T-cell (primary cell): ENCODE measurements around the gene KRTAP10-2. TPM values are rescaled to one million over a fixed set of nuclear protein-coding genes. Genes with fewer than 3 reads are reported as not detected.

ENCODE experiments used
- ATAC-seq, 4 experiments: fragments of 200-7000 bp in 3 of 4; fragments of 150-1000 bp in 1 of 4; cut with Tn5 transposase; replicated peaks in 1 of 4; 1 replicate in 3 of 4; 2 replicates in 1 of 4; pipeline ENCODE4 v1.10.0; 2021; ENCODE audit warnings: moderate library complexity in 3 of 4, mild to moderate bottlenecking in 2 of 4, moderate number of reproducible peaks in 1 of 4
- CTCF ChIA-PET, 2 donors: fragments of 300-600 bp; sonication (Branson Sonifier 250); formaldehyde crosslinking; loops; one replicate each; lab custom pipeline; 2022; ENCODE audit warnings: antibody characterized with exemption in 2 of 2; lab: Charles Lee
- POLR2A ChIA-PET, 2 donors: fragments of 300-600 bp; sonication (Branson Sonifier 250); formaldehyde crosslinking; loops; one replicate each; lab custom pipeline; 2022; ENCODE audit warnings: antibody characterized with exemption in 2 of 2; lab: Charles Lee
- DNase-seq, 35 experiments: peaks; one replicate each; pipeline versions ENCODE4 v3.0.0 to v3.0.0-alpha.2; 2013 to 2023
- H3K27ac ChIP-seq: one replicate; pipeline ENCODE4 v1.5.1; 2013; ENCODE audit warnings: low read length
- H3K27me3 ChIP-seq, 2 experiments: replicated peaks in 1 of 2; 1 replicate in 1 of 2; 2 replicates in 1 of 2; pipeline versions ENCODE4 v1.6.1 to v1.7.0; 2013; ENCODE audit warnings: low read length in 1 of 2, mixed read lengths in 1 of 2; ENCODE audit not compliant: control insufficient read depth in 2 of 2, insufficient read depth in 2 of 2; ENCODE audit errors: extremely low read depth in 1 of 2
- H3K36me3 ChIP-seq, 2 donors: 1 replicate in 1 of 2; 2 replicates in 1 of 2; pipeline versions ENCODE4 v1.6.1 to v1.7.0; 2013; ENCODE audit warnings: low read length in 1 of 2; ENCODE audit not compliant: control insufficient read depth in 2 of 2, insufficient read depth in 1 of 2; ENCODE audit errors: extremely low read depth in 1 of 2
- H3K4me1 ChIP-seq, 2 experiments: 1 replicate in 1 of 2; 2 replicates in 1 of 2; pipeline versions ENCODE4 v1.6.1 to v1.7.0; 2013; ENCODE audit warnings: low read length in 2 of 2, mixed read lengths in 1 of 2; ENCODE audit not compliant: insufficient read depth in 2 of 2, control insufficient read depth in 1 of 2; ENCODE audit errors: extremely low read depth in 1 of 2
- H3K4me3 ChIP-seq, 2 donors: 1 replicate in 1 of 2; 2 replicates in 1 of 2; pipeline versions ENCODE4 v1.5.1 to v1.7.0; 2013; ENCODE audit warnings: mild to moderate bottlenecking in 2 of 2, low read length in 1 of 2, moderate library complexity in 1 of 2; ENCODE audit not compliant: control insufficient read depth in 1 of 2; ENCODE audit errors: extremely low read depth in 1 of 2
- H3K9me3 ChIP-seq: 2 replicates; pipeline ENCODE4 v1.7.0; 2013
- H3K27ac Mint-ChIP-seq, 2 donors: one replicate each; pipeline ENCODE4 v1.8.0; 2020 to 2021; ENCODE audit warnings: mild to moderate bottlenecking in 2 of 2, mixed read lengths in 2 of 2
- H3K27me3 Mint-ChIP-seq, 2 donors: one replicate each; pipeline ENCODE4 v1.8.0; 2021 to 2022; ENCODE audit warnings: mixed read lengths in 2 of 2
- H3K36me3 Mint-ChIP-seq: one replicate; pipeline ENCODE4 v1.8.0; 2021; ENCODE audit warnings: mixed read lengths
- H3K4me1 Mint-ChIP-seq, 3 donors: one replicate each; pipeline ENCODE4 v1.8.0; 2020 to 2022; ENCODE audit warnings: mixed read lengths in 3 of 3, mild to moderate bottlenecking in 1 of 3
- H3K4me3 Mint-ChIP-seq, 3 donors: one replicate each; pipeline ENCODE4 v1.8.0; 2020 to 2022; ENCODE audit warnings: mild to moderate bottlenecking in 3 of 3, mixed read lengths in 3 of 3, moderate library complexity in 3 of 3
- H3K9me3 Mint-ChIP-seq, 3 donors: one replicate each; pipeline ENCODE4 v1.8.0; 2020 to 2022; ENCODE audit warnings: mixed read lengths in 3 of 3
- WGBS: methylation state at CpG from one replicate; pipeline ENCODE4 v1.1.5; 2013; ENCODE audit warnings: missing lambda C conversion rate; ENCODE audit not compliant: insufficient coverage; 5-methylcytosine and 5-hydroxymethylcytosine counted together
- total RNA-seq, 35 experiments: library from RNA in 6 of 35; stranded (reverse) in 6 of 35; fragments of 120-200 nt in 1 of 35; gene quantifications; one replicate each; pipeline versions ENCODE4 v1.2.1 to v1.2.4 and lab custom pipeline; 2013 to 2026

KRTAP10-2 gene
- total RNA-seq, 5 donors from 2014 or later (not counting 1 experiment from before 2014, with no cell fraction given): not detected

GRCh38 chr21:44524414-44525371 lies 26.6 kb downstream of the KRTAP10-2 start:
- CTCF ChIA-PET: no interaction called here
- H3K27me3 ChIP-seq: peaks cover 0 to 21% of the 10 kb centered on the region in 2 experiments
- no peaks in the 10 kb centered on the region for H3K27me3 Mint-ChIP-seq
- no peak for DNase-seq
- no peaks in the 10 kb centered on the region for H3K4me1 ChIP-seq
- H3K36me3 ChIP-seq: no peaks in the 10 kb centered on the region
- ATAC-seq: no peak
- POLR2A ChIA-PET: no interaction called here
- no peaks in the 10 kb centered on the region for H3K9me3 Mint-ChIP-seq
- H3K27ac Mint-ChIP-seq: no peak overlapping the region
- H3K9me3 ChIP-seq: no peaks in the 10 kb centered on the region
- H3K27ac ChIP-seq: no peak overlapping the region
- H3K4me3 Mint-ChIP-seq: no peak overlapping the region
- no peaks in the 10 kb centered on the region for H3K4me1 Mint-ChIP-seq
- 56% methylated on average over 2 of the region's 2 CpGs for WGBS
- no peaks in the 10 kb centered on the region for H3K36me3 Mint-ChIP-seq
- no peak overlapping the region for H3K4me3 ChIP-seq

- peaks cover 0 to 26% of the 10 kb centered on the region in 2 experiments for H3K27me3 ChIP-seq
- no peaks in the 10 kb centered on the region for H3K36me3 ChIP-seq
- ATAC-seq (no peak), DNase-seq (no peak)
- Mint-ChIP-seq H3K27ac (no peak overlapping the region), H3K4me3 (no peak overlapping the region), H3K4me1 (no peaks in the 10 kb centered on the region), H3K27me3 (no peaks in the 10 kb centered on the region), H3K9me3 (no peaks in the 10 kb centered on the region), H3K36me3 (no peaks in the 10 kb centered on the region)
- ChIA-PET CTCF (no interaction called here), POLR2A (no interaction called here)
- H3K27ac ChIP-seq: no peak overlapping the region
- 69% methylated on average over 1 of the region's 1 CpG for WGBS
- no peak overlapping the region for H3K4me3 ChIP-seq
- no peaks in the 10 kb centered on the region for H3K4me1 ChIP-seq
- no peaks in the 10 kb centered on the region for H3K9me3 ChIP-seq
These were observed 27.5 kb downstream of the KRTAP10-2 start for GRCh38 chr21:44523567-44524413.

- 86% methylated on average over 1 of the region's 1 CpG for WGBS
- Mint-ChIP-seq H3K36me3 (no peaks in the 10 kb centered on the region), H3K4me1 (no peaks in the 10 kb centered on the region), H3K9me3 (no peaks in the 10 kb centered on the region), H3K27me3 (no peaks in the 10 kb centered on the region), H3K27ac (no peak overlapping the region), H3K4me3 (no peak overlapping the region)
- Histone ChIP-seq H3K27ac (no peak overlapping the region), H3K4me3 (no peak overlapping the region), H3K27me3 (peaks cover 0 to 20% of the 10 kb centered on the region in 2 experiments), H3K9me3 (no peaks in the 10 kb centered on the region), H3K36me3 (no peaks in the 10 kb centered on the region), H3K4me1 (no peaks in the 10 kb centered on the region)
- POLR2A ChIA-PET: no interaction called here
- no peak for DNase-seq
- no peak for ATAC-seq
- CTCF ChIA-PET: no interaction called here
These were observed 28.5 kb downstream of the KRTAP10-2 start for GRCh38 chr21:44522753-44523204.

- no peak overlapping the region for H3K4me3 Mint-ChIP-seq
- ATAC-seq: no peak
- H3K4me1 ChIP-seq: no peaks in the 10 kb centered on the region
- peaks cover 0 to 20% of the 10 kb centered on the region in 2 experiments for H3K27me3 ChIP-seq
- no peak overlapping the region for H3K27ac Mint-ChIP-seq
- H3K27ac ChIP-seq: no peak overlapping the region
- H3K4me3 ChIP-seq: no peak overlapping the region
- DNase-seq: no peak
- no peaks in the 10 kb centered on the region for H3K36me3 ChIP-seq
- WGBS: 91% methylated on average over 32 of the region's 33 CpGs
- H3K27me3 Mint-ChIP-seq: no peaks in the 10 kb centered on the region
- H3K36me3 Mint-ChIP-seq: no peaks in the 10 kb centered on the region
- H3K9me3 ChIP-seq: no peaks in the 10 kb centered on the region
- no peaks in the 10 kb centered on the region for H3K9me3 Mint-ChIP-seq
- POLR2A ChIA-PET: no interaction called here
- CTCF ChIA-PET: no interaction called here
- H3K4me1 Mint-ChIP-seq: no peaks in the 10 kb centered on the region
These were observed 29.2 kb downstream of the KRTAP10-2 start for GRCh38 chr21:44521928-44522752.

DNA sequence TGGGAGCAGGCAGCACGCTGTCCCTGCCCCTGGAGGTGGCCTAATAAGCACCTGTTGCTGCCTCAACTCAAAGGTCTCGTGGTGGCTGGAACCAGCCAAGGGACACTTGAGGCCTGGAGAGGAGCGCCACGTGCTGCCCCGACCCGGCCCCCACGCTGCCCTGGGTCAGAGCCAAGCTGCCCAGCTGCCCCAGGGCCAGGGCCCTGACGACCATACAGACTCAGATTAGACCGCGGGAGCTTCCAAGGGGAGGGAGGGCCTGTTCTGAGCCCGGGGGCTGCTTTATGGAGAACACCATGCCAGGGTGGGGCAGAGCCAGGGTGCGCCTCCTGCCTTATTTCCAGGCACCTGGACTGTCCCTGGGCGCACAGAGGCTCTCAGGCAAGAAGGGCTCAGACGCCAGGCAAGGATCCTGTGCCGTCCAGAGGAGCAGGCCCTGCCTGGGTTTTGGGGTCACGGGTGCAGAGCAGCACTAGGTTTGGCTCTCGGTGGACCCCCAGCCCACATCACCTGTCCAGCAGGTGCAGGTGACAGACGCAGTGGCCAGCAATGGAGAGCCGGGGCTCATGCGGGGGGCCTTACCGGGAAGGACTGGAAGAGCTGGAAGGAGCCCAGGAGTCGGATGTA lies 29.9 kb downstream of the KRTAP10-2 start:
- Histone ChIP-seq H3K36me3 (no peaks in the 10 kb centered on the region), H3K4me1 (no peaks in the 10 kb centered on the region), H3K27ac (no peak overlapping the region), H3K9me3 (no peaks in the 10 kb centered on the region), H3K4me3 (no peak overlapping the region), H3K27me3 (peaks cover 0 to 20% of the 10 kb centered on the region in 2 experiments)
- H3K27me3 Mint-ChIP-seq: no peaks in the 10 kb centered on the region
- DNase-seq: no peak
- CTCF ChIA-PET: no interaction called here
- WGBS: 89% methylated on average over 21 of the region's 22 CpGs
- H3K27ac Mint-ChIP-seq: no peak overlapping the region
- H3K36me3 Mint-ChIP-seq: no peaks in the 10 kb centered on the region
- H3K4me1 Mint-ChIP-seq: no peaks in the 10 kb centered on the region
- H3K9me3 Mint-ChIP-seq: no peaks in the 10 kb centered on the region
- ATAC-seq: no peak
- no peak overlapping the region for H3K4me3 Mint-ChIP-seq
- POLR2A ChIA-PET: no interaction called here
